Smooth muscle cell (in vitro differentiated cells): Measurements from ENCODE around the gene C4orf50. TPM values are rescaled to one million over a fixed set of nuclear protein-coding genes. Genes with fewer than 3 reads are reported as not detected.

Experiments
- DNase-seq: peaks from one replicate; lab custom pipeline; 2025; ENCODE audit not compliant: unreplicated experiment; lab: John Stamatoyannopoulos, UW
- H2AFZ ChIP-seq: fragments of 200-600 bp; sonication (generic); 2 replicates; pipeline ENCODE4 v1.6.0; 2016; ENCODE audit warnings: antibody characterized with exemption, low read depth, mild to moderate bottlenecking
- H3F3A ChIP-seq: fragments of 200-600 bp; sonication (generic); 2 replicates; pipeline ENCODE4 v1.6.0; 2017; ENCODE audit warnings: antibody characterized with exemption, low read depth
- H3K27ac ChIP-seq: fragments of 200-600 bp; sonication (generic); 2 replicates; pipeline ENCODE4 v1.5.1; 2016; ENCODE audit warnings: low read depth, mild to moderate bottlenecking
- H3K27me3 ChIP-seq: fragments of 200-600 bp; sonication (generic); 2 replicates; pipeline ENCODE4 v1.6.1; 2016; ENCODE audit warnings: low read depth, mild to moderate bottlenecking
- H3K36me3 ChIP-seq: fragments of 200-600 bp; sonication (generic); 2 replicates; pipeline ENCODE4 v1.5.1; 2016; ENCODE audit warnings: low read depth
- H3K4me1 ChIP-seq: fragments of 200-600 bp; sonication (generic); 2 replicates; pipeline ENCODE4 v1.5.1; 2016; ENCODE audit warnings: low read depth
- H3K4me2 ChIP-seq: fragments of 200-600 bp; sonication (generic); 2 replicates; pipeline ENCODE4 v1.6.0; 2016; ENCODE audit warnings: mild to moderate bottlenecking
- H3K4me3 ChIP-seq: fragments of 200-600 bp; sonication (generic); 2 replicates; pipeline ENCODE4 v1.5.1; 2016; ENCODE audit warnings: mild to moderate bottlenecking
- H3K79me2 ChIP-seq: fragments of 200-600 bp; sonication (generic); 2 replicates; pipeline ENCODE4 v1.6.0; 2016; ENCODE audit warnings: low read depth, mild to moderate bottlenecking
- H3K9ac ChIP-seq: fragments of 200-600 bp; sonication (generic); 2 replicates; pipeline ENCODE4 v1.6.0; 2016; ENCODE audit warnings: low read depth
- H3K9me3 ChIP-seq: fragments of 200-600 bp; sonication (generic); replicated peaks from 2 replicates; pipeline ENCODE4 v1.5.1; 2016; ENCODE audit warnings: low read depth
- H4K20me1 ChIP-seq: fragments of 200-600 bp; sonication (generic); 2 replicates; pipeline ENCODE4 v1.6.0; 2016; ENCODE audit warnings: low read depth
- CTCF ChIP-seq: fragments of 200-600 bp; sonication (generic); IDR thresholded peaks from 2 replicates; pipeline ENCODE4 v1.5.1; 2017; ENCODE audit warnings: borderline replicate concordance, mild to moderate bottlenecking, antibody characterized with exemption; ENCODE audit not compliant: insufficient read depth, poor library complexity, severe bottlenecking
- WGBS: methylation state at CpG from one replicate; pipeline ENCODE4 v1.1.7; 2016; ENCODE audit warnings: low lambda C conversion rate; 5-methylcytosine and 5-hydroxymethylcytosine counted together
- polyA plus RNA-seq: library from polyadenylated mRNA; unstranded; fragments of >200 nt; fragmentation: Nextera tagmentation; extraction: Ambion mirVana; gene quantifications from 2 replicates; pipeline ENCODE4 v1.2.1, GENCODE V29; 2016
- total RNA-seq: library from RNA; depleted of rRNA; stranded (reverse); fragments of >200 nt; gene quantifications from 2 replicates; pipeline ENCODE4 v1.2.3, GENCODE V29; 2014

Gene C4orf50
- total and polyA plus RNA-seq, 2 experiments from 2014 or later = not detected

GRCh38 chr4:6001680-6002491 is 16.3 kb downstream of the C4orf50 start:
- Histone ChIP-seq H3K79me2 (no peaks in the 10 kb centered on the region), H3K9ac (no peak overlapping the region), H3K4me1 (no peaks in the 10 kb centered on the region), H3K4me3 (no peak overlapping the region), H4K20me1 (no peaks in the 10 kb centered on the region), H3K27me3 (peaks cover 26% of the 10 kb centered on the region), H3K4me2 (no peak overlapping the region), H3K27ac (no peak overlapping the region), H2AFZ (no peak overlapping the region), H3K36me3 (no peaks in the 10 kb centered on the region), H3F3A (no peaks in the 10 kb centered on the region), H3K9me3 (no peaks in the 10 kb centered on the region)
- TF ChIP-seq CTCF = no peak
- 80% methylated on average over 6 of the region's 6 CpGs for WGBS
- DNase-seq = no peak

- DNase-seq = no peak
- peaks cover 10% of the 10 kb centered on the region for H3K27me3 ChIP-seq
- H3F3A ChIP-seq = no peaks in the 10 kb centered on the region
- H3K4me1 ChIP-seq = no peaks in the 10 kb centered on the region
- no peaks in the 10 kb centered on the region for H4K20me1 ChIP-seq
- WGBS = 91% methylated on average over 9 of the region's 9 CpGs
- H3K9me3 ChIP-seq = no peaks in the 10 kb centered on the region
- no peak overlapping the region for H3K4me3 ChIP-seq
- H3K4me2 ChIP-seq = no peak overlapping the region
- H3K27ac ChIP-seq = no peak overlapping the region
- H3K9ac ChIP-seq = no peak overlapping the region
- H2AFZ ChIP-seq = no peak overlapping the region
- no peaks in the 10 kb centered on the region for H3K79me2 ChIP-seq
- no peaks in the 10 kb centered on the region for H3K36me3 ChIP-seq
- no peak for TF ChIP-seq CTCF
Observed at GRCh38 chr4:5999830-6000365, 18.3 kb downstream of the C4orf50 start.

GRCh38 chr4:5999356-5999755 is 18.9 kb downstream of the C4orf50 start:
- DNase-seq = no peak
- no peaks in the 10 kb centered on the region for H3K9me3 ChIP-seq
- H4K20me1 ChIP-seq = no peaks in the 10 kb centered on the region
- no peaks in the 10 kb centered on the region for H3K36me3 ChIP-seq
- no peak overlapping the region for H3K9ac ChIP-seq
- H3K79me2 ChIP-seq = no peaks in the 10 kb centered on the region
- H3K27ac ChIP-seq = no peak overlapping the region
- no peak overlapping the region for H3K4me3 ChIP-seq
- no peaks in the 10 kb centered on the region for H3F3A ChIP-seq
- H3K27me3 ChIP-seq = peaks cover 10% of the 10 kb centered on the region
- no peak for TF ChIP-seq CTCF
- 81% methylated on average over 6 of the region's 6 CpGs for WGBS
- H3K4me2 ChIP-seq = no peak overlapping the region
- no peak overlapping the region for H2AFZ ChIP-seq
- H3K4me1 ChIP-seq = no peaks in the 10 kb centered on the region
